GM19395 (cell line): ENCODE data around the gene ABCA3.
"Not testable (repeated sequence)": the region's sequence is repeated elsewhere in the genome, so short reads cannot be mapped to it uniquely, and the experiment has no call there.

ENCODE experiments used
- ATAC-seq: cut with Tn5 transposase; IDR thresholded peaks from one replicate; pipeline ENCODE4 v1.9.1; 2021; ENCODE audit warnings: mild to moderate bottlenecking, moderate library complexity; ENCODE audit not compliant: unreplicated experiment

The ABCA3 gene

DNA sequence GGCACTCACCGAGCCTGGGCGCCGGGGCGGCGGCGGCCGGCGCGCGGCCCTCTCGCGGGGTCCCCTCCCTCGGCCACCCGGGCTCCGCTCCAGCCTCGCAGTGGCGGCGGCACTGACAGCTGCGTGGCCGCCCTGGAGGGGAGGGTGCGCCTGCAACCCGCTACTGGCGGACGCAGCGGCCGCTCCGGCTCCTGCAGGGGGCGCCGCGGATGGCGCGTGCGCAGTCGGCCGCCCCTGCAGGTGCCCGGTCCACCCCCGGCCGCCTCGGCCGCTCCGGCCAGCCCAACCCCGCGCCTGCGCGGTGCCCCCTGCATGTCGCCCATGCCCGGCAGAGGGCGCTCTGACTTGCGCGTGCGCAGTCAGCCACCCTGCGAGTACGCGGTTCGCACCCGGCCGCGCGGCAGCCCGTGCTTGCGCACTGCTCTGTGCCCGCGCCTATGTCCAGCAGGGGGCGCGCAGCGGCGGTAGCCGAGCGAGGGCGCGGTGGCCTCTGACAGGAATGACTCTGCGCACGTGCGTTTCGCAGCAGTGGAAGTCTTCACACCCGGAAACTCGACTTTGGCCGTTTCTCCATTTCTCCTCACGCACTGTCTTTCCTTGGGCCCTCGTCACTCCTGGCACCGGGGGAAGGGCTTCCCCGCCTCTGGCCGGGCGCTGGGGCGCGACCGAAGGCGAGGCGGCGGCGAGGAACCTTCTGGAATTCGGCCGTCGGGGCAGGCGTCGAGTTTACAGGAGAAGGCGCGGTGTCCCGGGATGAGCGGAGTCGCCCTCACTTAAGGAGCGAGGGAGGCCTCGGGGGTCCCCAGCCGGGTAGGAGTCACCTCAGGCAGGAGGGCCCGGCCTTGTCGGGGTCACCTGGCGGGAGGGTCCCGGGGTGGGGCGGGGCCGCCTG lies at the start of gene ABCA3:
TSS of gene ABCA3 (minus strand) at position 165 of the 892 bp plus-strand sequence. CDS start 14,262 bp downstream, outside the sequence.
- ATAC-seq, result peak; percentile 72

DNA sequence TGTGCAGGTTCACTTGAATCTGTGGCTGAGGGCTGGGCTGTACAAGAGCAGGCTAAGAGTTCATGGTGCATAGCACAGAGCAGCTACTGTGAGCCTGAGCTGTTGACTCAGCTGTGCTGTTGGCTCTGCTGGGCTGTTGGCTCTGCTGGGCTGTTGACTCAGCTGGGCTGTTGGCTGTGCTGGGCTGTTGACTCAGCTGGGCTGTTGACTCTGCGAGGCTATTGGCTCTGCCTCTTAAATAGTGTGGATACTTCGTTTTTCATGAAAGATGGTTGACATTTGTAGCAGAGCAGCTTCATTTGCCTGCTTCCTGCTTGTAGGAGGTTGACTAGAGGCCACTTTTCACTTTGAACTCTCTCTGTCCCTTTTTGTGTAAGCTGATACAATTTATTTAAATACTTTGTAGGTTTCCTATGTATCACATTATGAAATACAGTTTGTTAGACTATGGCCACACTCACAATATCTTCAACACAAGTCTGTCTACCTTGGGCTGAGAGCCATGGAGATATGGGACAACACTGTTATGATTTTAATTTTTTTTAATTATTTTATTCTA lies 48.4 kb upstream of the ABCA3 start:
- no peak for ATAC-seq

DNA sequence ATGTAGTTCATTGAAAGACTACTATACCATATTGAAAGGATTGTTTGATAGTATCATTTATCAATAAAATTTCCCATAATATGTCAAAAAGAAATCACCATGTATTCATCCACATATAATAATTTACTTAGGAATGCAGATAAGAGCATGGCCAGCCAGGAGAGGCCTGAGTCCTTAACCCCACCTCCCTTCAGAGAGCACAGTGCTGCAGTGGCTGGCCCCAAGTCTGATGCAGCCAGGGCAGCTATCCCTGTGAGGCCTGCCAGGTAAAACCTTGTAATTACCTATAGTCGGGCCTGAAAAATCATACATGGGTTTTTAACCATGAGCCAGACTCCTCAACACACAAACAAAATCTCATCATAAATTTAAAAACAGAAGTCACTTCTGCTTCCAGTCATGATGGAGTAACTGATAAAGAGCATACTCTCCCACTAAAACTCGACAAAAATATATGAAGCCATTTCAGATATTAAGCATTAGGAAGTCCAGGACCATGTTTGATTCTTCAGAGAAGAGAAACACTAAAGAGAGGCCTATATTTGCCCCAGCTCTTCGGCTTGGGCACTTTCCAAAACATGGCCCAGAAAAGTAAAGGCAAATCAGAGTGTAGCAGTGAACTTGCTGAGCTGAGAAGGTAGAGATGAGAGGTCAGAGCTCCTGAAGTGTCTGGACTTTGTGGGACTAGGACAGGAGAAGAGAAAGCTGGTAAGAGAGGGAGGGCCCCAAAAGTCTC lies 47.8 kb upstream of the ABCA3 start:
- ATAC-seq, result no peak

DNA sequence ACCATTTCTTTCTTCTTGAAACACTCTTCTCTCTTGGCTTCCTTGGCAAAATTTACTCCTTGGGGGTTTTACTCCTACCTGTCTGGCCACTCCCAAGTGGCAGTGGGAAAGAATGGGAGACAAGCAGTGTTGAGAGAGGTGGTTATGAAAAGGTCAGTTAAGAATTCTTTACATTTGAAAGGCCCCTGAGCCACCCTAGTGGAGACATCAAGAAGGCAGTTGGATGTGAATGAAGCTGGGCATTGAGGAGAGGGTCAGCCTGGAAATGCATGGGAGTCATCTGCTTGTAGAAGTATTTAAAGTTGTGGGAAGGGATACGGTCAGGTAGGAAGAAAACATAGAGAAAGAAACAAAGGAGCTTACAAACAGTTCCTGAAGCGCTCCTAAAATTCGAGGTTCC lies 46.5 kb upstream of the ABCA3 start:
- no peak for ATAC-seq

DNA sequence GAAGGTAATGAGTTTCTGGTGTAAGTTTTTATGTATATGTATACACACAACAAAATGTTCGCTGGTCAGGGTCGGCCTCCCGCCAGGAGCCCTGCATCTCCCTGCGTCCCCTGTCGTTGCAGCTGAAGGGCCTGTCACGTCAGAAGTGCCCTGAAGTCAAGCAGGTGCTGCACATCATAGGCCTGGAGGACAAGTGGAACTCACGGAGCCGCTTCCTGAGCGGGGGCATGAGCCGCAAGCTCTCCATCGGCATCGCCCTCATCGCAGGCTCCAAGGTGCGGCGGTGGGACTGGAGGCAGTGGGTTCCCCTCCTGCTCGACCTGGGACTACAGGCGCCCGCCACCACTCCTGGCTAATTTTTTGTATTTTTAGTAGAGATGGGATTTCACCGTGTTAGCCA lies 45.5 kb upstream of the ABCA3 start:
- not testable (repeated sequence) for ATAC-seq

DNA sequence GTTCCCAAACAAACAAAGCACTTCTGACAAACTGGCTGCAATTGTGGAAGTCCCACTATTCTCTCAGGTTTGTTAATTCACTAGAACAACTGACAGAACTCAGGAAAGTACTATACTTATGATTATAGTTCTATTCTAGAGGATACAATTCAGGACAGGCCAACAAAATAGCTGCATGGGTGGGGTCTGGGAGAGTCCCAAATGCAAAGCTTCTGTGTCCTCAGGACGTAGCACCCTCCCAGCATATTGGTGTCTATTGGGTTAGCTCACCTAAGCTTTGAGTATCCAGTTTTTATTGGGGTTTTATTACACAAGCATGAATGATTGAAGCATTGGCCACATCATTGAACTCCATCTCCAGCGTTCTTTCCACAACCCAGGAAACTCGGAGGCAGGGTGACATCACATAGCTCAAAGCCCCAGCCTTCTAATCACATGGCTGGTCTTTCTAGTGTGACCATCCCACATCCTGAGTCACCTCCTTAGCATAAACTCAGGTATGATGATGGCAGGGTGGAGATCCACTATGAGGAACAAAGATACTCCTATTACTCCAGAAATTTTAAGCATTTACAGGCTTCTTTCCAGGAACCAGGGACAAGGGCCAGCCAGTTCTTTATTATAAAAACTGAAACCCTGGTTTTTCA lies 44.8 kb upstream of the ABCA3 start:
- no peak for ATAC-seq

DNA sequence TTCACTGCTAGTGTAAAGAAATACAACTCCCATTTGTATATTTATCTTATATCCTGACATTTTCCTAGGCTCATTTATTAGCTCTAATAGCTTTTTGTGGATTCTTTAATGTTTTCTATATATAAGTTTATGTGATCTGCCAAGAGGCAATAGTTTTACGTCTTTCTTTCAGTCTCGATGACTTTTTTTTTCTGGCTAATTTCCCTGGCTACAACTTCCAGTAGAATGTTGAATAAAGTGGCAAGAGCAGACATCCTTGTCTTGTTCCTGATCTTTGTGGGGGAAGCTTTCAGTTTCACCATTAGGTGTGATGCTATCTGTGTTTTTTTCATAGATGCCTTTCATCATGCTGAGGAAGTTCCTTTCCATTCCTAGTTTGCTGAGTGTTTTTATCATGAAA lies 43.9 kb upstream of the ABCA3 start:
- no peak for ATAC-seq

DNA sequence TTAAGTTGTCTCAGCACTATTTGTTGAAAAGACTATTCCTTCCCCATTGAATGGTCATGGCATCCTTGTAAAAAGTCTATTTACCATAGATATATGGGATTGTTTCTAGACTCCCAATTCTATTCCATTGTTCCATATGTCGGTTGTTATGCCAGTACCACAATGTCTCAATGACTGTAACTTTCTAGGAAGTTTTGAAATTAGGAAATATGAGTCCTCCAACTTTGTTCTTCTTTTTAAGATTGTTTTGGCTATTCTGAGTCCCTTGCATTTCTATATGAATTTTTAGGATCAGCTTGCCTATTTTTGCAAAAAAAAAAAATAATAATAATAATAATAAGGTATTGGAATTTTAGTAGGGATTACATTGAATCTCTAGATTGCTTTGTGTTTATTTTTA lies 43.0 kb upstream of the ABCA3 start:
- no peak for ATAC-seq

DNA sequence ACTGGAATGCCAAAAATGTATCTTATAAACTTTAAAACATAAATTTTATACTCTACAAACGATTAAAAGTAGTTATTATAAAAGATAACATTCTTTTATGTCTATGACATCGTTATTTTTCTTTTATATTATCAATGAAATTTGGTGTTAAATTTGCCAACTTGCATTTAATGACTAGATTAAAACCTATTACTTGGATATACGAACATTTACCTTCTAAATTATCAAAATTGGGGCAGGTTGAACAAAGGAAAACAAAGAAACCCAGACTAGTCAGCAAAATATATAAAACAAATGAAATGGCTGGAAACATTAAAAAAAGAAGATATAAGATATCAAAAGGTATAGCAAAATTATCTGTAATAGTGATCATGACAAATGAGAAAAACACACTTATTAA lies 34.1 kb upstream of the ABCA3 start:
- ATAC-seq, result no peak

DNA sequence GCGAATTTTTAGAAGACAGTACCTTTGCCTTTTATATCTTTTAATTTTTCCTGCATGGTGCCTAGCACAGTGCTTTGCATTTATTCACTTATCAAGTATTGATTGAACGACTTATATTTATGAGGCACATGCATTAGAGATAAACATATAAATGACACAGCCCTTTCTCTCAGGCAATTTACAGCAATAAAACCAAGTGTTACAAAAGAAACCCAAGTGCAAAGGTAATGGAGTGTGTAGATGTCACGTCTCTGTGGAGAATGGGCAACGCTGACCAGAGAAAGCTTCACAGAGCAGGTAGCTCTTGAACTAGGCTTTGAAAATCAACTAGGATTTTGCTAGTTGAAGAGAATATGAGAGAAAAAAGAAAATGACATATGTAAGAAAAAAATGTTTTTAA lies 32.6 kb upstream of the ABCA3 start:
- ATAC-seq, result no peak

DNA sequence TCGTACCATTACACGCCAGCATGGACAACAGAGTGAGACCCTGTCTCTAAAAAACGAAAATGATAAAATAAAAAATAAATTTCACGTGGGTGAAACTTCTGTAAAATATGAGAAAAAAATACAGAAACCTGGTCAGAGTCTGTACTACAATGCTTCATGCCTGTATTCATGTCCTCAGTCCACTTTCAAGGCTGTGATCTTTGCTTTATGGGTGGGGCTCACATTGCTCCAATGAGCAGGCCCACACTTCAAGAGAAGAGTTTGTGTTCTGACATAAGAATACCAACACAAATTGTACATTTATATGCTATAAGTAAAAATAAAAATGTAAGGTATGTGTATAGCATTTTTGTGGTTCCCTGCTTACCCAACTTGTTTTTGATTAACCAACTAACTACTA lies 32.2 kb upstream of the ABCA3 start:
- no peak for ATAC-seq

DNA sequence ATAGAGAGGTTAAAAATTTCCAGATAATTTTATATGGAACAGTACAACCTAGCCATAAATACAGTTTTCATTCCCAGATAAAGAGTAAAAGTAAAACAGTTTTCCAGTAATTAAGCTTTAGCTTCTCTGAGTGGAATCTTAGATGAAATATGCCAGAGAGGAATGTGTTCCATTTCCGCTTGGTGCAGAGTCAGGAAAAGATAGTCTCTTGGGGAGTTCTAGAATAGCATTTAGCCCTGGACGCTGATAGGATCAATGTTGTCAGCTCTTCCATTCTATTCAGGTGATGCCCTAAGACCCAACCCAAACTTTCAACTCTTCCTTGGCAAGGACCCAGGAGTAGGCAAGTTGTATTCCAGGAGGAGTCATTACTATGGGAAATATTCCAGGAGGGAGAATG lies 30.9 kb upstream of the ABCA3 start:
- no peak for ATAC-seq

DNA sequence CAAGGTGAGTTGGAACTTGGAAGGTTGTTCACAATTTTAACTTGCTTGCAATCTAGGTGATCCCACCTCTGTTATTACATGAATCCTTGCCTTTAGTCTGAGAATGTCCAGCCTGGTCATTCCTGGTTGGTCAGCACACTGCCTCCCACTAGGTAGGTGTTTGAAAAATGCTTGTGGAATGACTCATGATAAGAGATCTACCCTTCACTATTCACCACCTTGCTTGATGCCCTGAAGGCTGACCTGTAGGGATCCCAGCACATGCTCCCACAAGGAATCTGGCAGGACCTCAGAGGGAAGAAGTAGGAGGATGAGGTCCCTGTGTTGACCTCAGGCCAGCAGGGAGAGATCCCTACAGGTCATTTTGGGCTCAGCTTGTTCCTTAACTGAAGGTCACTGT lies 30.2 kb upstream of the ABCA3 start:
- no peak for ATAC-seq

DNA sequence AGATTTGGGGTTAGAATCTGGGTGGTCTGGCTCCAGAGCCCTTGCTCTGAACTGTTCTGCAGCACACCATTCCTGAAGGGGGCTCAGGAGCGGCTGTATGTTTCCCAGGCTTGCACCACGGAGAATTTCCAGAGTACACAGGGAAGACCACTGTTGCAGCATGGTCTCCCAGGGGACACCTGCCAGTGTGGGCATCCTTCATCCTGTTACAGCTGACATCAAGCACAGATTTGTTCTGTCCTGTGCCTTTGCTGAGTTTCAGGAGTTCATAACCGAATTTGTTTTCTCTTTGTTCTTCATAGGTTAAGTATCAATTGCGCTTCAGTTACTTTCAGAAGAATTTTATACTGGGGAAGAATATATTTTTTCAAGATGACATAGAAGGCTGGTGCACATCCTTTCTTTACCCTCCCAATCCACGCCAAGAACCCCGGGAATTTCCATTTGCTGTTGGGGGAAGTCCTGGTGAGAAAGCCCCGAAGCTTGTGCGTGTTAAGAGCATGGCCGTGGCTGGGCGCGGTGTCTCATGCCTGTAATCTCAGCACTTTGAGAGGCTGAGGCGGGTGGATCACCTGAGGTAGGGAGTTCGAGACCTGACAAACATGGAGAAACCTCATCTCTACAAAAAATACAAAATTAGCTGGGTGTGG lies 26.3 kb upstream of the ABCA3 start:
- no peak for ATAC-seq

DNA sequence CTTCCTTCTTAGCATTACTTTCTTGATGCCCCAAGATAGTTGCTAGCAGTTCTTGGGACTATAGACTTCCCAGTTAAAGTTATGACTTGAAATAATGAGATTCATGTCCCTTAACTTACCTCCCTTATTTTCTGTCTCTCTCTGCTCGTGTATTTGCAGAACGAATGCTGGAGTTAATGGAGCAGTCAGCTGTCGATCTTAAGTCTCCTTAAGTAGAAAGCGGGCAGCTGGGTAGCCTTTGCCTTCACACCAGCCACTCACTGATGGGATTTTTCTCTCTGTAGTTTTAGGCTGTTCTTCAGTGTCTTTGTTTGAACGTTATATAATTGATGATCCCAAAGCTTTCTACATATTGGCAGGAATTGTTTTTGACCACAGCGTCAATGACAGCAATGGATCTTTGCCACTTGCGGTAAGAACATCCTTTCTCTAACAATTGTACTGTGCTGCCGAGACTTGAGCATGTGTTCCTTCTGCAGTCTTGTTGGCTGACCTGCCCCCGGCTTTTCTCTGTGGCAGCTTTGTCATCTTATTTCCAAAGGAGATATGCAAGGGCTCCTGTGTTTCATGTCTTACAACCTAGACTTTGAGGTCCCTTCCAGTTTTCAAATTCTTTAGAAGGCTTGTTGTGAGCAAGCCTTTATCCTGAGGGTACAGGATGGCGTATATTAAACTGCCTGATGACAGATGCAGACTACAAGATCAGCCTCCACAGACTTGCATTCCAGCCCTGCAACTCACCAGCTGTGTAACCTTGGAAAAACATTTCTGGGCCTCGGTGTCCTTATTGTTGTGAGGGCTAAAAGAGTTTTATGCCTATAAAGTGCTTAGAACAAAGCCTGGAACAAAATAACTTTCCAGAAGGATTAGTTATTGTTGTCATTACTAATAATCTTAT lies 25.1 kb upstream of the ABCA3 start:
- ATAC-seq, result no peak

DNA sequence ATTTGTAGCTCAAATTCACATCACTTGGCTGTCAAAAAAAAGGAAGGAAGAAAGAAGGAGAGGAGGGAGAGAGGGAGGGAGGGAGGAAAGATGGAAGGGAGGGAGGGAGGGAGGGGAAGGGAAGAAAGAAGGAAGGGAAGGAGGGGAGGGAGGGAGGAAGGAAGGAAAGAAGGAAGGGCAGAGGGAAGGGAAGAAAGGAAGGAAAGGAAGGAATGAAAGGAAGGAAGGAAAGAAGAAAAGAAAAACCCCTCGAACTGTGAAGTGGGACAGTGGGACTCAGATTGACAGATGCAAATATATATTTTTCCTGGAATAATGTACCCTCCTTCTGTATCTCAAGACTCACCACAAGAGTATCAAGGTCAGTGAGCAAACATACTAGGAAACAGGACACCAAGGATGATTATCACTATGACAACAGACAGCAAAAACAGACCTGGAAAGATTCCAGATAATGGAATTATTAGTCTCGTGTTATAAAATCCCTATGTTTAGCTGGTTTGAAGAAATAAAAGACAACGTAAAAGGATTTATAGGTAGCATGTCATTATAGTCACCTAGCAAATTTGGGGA lies 24.2 kb upstream of the ABCA3 start:
- ATAC-seq, result no peak

DNA sequence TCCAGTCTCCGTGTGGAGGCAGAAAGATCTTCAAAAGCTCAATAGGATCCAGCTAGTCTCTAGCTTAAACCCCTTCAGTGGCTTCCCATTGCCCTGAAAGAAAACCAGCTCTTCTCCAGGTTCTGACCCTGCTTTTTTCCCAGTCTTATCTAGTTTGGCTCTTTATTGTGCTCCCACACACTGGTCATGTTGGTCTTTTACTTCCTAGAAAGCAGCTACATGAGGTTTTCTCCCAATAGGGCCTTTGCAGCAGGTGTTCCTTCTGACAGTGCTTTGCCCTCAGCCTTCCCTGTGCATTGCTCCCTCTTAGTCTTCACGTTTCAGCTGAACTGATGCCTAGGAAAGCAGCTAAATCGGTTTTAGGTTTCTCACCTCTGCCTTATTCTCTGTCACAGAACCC lies 21.7 kb upstream of the ABCA3 start:
- no peak for ATAC-seq

DNA sequence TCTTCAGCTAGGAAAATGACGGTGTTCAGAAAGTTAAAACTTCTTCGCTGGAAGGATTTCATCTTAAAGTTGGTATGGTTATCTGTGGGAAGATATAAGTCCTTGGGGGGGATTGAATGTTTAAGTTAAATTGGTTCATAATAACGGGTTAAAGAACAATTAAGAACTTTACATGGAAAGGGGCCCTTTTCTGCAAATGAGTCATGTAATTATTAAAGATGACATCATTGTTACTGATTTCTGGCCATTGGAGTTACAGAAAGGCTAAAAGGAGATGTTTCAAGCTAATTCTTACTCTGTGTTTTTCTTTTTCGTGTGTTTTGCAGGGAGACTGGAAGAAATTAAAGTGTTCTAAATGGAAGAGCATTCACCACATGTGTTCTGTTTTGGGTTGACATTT lies 20.6 kb upstream of the ABCA3 start:
- ATAC-seq, result no peak

DNA sequence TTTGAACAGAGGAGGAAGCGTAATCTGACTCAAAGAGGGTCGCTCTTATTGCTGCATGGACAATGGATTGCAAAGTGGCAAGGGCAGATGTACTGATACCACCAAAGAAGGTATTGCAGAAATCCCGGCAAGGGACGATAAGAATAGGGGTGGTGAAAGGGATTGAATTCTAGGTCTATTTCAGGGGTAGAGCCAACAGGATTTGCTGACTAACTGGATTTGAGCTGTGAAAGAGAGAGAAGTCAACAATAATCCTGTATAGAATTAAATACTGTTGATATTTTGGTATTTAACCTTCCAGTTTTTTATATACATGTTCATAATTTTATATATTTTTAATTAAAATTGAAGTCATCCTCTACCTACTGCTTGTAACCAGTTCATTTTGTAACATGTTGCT lies 19.4 kb upstream of the ABCA3 start:
- ATAC-seq, result no peak

DNA sequence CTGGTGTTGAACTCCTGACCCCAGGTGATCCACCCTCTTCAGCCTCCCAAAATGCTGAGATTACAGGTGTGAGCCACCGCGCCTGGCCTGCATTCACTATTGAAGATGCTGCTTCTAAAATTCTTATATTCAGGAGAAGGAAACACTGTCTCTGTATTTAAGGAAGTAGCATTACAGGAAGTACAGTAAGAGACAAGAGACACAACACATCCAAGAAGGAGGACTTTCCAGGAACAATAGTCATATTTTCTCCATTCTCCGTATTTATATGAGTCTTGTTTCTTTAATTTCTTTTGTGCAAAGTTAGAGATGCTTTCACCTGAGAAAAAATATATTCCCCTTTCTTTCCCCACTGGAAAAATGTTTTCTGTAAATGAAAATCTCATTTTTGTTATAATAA lies 18.3 kb upstream of the ABCA3 start:
- no peak for ATAC-seq
